GM18867 (cell line): ENCODE data around the gene DAG1.

Experiments used
- ATAC-seq: cut with Tn5 transposase; IDR thresholded peaks from one replicate; pipeline ENCODE4 v1.9.1; 2021; ENCODE audit warnings: mild to moderate bottlenecking, moderate library complexity; ENCODE audit not compliant: unreplicated experiment

Gene DAG1

DNA sequence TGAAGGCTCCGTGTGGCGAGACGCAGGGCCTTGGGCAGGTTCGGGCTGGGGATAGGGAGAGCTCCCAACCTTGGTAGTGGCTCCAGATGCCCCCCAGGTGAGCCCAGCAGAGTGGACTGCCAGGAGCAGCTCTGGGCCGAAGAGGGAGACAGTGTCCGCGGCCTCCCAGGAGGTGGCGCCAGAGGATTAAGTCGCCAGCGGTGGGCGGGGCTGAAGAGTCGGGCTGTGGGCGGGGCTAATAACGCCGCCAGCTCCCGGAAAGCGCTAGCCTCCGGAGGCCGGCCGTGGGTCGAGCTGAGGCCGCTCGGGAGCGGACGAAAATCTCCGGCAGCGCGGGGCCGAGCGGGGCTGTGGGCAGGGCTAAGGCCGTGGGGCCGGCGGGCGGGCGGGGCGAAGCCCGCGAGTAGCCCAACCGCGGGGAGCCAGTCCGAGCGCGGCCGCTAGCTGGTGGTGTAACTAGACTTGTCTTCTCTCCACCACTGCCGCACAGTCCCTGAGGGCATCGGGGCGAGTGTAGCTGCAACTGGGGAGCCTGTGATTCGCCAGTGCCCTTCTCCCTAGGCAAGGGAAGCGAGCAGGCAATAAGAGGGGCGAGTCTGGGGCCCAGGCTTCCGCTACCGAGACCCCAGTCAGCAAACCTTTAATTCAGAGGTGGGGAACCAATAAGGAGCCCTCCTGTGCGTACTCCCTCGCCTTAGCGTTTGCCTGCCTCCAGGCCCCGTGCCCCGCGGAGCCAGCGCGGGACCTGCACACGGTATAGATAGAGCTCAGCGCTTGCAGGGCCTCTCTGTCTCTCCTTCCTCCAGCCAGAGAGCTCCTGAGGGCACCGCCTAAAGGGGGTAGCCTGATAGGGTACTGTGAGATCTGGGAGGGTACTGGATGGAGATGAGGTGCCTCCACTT, 69.8 kb downstream of the DAG1 start:
- ATAC-seq, result peak; percentile 94

DNA sequence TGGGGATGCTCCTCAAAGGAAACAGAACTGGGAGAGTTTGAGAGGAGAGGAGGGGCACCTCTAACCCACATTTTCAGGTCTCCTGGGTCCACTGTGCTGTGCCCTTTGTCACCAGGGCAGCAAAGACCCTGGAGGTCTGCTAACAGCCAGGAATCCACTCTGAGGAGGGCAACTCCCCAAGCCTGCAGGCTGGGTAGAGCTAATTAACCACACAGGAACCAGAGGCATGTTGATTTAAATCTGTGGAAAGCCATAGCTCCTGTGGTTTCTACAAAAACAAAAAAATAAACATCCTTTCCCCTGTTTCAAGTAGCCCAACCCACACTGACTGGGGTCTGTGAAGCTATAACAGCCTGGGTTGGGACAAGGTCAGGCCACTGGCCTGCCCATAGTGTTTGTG, 82.0 kb downstream of the DAG1 start:
- no peak for ATAC-seq

DNA sequence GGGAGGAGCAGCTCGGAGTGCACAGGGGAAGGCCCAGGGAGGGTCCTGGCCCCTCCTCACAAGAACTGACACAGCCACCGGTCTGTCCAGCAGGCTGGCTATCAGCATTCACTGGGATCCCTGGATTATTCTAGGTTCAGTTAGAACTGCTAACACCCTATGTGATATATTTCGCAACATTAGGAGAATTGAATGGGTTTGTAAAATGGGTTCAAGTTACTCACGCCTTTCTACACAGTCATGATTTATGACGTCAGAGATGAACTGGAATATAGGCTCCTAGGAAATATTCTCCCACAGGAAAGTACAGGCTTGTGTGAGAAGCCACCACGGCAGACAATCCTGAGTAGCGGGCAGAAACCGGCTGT, 83.2 kb downstream of the DAG1 start:
- ATAC-seq, result no peak

DNA sequence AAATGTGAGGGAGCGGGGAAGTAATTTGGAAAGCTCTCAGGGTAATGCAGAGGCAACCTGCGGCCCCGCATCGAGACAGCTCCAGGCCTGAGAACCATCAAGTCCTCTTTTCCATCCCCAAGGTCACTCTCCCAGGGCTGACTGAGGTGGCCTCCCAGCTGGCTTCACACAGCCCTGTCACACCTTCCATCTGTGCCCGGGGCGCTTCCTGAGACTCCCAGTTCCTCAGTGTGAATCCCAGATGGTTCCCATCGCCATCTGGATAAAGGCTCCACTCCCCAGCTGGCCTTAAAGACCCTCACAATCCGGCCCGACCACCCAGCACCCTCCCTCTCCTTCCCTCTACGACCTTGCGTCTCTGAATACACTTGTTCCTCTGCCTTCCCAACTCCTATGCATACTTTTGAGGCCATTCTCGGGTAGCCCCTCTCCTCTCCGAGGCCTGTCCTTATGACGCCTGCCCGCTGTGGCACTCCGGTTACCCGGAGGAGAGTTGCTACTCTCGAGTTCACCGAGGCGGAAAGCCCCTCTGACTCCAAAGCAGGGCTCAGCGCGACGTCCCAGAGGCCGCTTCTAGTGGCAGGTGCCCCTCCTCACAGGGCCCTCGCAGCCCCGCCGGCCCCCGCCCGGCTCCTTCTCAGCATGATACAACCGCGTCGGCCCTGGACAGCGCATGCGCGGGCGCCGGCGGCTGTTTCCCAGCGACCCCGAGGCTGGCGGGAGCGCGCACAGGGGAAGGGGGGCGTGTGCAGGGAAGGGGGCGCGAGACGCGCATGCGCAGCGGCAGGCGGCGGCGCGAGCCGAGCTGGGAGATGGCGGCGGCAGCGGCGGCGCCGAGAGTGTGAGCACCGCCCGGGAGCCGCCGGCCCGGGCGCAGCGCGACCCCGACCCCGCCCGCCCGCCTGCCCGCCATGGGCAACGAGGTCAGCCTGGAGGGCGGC, 83.9 kb downstream of the DAG1 start, which contains the start of gene BSN:
TSS of gene BSN (plus strand) at position 786 of the 941 bp plus-strand sequence. CDS start at position 912, 126 bp downstream.
- ATAC-seq, result peak; percentile 70

DNA sequence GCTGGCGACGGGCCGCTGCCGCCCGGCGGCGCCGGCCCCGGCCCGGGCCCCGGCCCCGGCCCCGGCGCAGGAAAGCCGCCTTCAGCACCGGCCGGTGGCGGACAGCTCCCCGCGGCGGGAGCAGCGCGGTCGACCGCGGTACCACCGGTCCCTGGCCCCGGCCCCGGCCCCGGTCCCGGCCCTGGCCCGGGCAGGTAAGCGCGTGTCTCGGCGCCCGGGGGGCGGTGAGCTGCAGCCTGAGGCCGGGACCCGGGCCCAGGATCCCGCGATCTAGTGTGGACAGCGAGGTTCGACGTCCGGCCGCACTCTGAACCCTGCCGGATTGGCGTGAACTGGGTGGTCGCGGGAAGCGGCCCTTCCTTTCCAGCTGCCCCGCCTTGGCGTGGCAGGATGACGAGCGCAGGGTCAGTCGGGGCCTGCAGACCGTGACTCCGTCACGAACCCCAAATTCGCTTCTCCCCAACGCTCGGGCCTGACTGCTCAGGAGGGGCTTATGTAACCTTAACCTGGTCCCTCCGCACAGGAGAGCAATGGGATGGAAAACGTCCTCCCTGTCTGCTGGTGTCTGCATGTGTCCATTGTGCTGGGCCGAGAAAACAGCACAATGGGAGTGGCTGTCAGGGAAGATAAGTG, 84.7 kb downstream of the DAG1 start:
- ATAC-seq, result peak; percentile 66

DNA sequence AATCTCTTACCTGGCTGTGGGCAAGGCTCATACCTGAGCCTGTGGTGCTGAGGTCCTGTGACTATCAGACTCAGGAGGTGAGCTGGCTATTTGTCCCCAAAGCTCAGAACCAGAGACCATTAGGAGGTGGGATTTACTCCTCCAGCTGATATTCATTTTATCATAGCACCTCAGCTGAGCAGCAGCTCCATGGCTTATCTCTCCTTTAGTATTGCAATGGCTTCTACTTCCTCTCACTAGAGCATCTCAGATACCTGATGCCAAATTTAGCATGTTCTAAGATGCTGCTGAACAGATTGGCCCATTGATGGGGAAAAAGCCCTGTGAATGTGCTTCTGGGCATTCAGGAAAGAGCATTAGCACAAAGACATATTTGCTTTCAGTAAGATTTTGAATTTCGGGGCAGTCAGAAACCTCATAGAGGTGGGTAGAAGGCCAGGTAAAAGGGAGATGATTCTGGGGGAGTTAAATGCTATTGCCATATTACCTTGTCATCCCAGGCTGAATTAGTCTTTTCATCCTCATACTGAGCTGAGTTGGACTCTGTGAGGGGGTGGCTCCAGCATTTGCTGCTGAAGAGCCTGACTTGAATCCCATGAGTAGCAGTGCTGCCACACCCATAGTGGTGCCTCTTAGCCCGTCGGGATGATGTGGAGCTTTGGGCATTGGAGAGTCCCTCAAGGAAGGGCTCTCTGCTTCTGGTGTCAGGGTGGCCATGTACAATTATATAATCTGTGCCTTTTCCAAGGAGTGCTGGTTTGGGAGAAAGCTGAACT, 86.6 kb downstream of the DAG1 start:
- no peak for ATAC-seq

DNA sequence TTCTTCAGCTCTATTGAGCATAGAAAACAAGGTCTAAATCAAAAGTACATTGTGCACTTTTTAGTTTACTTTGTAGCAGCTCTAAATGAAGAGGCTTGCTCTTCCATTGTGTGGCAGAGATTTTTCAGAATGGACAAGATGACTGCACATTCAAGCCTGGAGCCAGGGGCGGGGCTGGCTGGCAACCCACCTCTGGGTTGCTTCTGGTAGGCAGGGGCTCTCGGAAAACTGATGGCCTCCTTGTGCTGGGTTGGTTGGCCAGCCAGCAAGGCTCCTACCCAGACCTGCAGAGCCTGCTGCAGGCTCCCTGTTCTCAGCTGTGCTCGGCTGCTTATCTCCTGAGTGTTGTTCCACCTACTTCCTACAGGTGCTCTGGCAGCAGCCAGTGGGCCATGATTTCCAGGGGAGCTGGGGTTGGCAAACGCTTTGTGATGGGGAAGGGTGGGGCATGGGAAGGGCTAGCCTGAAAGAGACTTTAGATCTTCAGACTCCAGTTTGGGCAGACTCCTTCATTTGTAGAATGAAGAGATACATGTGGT, 93.0 kb downstream of the DAG1 start:
- no peak for ATAC-seq

DNA sequence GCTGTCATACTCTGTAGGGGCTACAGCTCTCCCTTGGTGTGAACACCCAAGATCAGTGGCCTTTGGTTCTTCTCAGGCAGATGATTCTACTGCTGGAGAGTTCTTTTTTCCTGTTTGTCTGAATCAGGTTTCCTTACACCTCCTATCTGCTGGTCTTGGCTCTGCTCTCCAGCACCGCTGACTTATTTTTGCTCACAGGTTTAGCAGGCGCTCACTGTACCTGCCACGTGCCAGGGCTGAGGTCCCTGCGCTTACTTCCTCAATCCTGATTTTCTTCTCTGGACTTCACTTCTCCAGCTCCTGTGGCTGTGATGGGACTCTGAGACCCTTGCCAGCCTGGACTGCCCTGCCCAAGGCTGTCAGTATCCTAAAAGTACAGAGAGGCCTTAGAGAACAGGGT, 93.7 kb downstream of the DAG1 start:
- ATAC-seq, result no peak

DNA sequence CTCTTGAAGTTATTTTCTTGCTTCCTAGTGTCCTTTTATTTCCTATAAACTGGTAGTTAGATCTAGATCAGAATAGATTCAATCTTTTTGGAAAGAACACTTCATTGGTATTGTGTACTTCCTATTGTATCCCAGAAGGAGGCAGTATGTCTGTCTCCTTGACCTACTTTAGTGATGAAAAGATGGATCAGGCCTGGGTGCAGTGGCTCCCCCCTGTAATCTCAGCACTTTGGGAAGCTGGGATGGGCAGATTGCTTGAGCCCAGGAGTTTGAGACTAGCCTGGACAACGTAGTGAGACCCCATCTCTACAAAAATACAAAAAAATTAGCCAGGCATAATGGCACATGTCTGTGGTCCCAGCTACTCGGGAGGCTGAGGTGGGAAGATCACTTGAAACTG, 96.2 kb downstream of the DAG1 start:
- ATAC-seq, result no peak

DNA sequence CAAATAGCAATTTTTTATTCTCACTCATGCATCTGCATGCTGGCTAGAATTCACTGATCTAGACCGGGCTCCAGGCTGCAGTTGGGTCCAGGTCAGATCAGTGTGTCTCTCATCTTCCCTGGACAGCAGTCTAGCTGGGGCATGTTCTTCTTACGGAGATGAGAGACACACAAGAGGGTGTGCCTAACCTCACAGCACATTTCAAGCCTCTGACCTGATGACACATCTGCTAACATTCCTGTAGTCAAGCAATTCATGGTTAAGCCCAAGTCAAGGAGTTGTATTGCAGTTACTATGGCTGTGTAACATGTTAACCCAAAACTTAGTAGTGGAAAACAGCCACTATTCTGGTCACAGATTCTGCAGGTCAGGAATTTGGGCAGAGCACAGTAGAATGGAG, 97.3 kb downstream of the DAG1 start:
- no peak for ATAC-seq

DNA sequence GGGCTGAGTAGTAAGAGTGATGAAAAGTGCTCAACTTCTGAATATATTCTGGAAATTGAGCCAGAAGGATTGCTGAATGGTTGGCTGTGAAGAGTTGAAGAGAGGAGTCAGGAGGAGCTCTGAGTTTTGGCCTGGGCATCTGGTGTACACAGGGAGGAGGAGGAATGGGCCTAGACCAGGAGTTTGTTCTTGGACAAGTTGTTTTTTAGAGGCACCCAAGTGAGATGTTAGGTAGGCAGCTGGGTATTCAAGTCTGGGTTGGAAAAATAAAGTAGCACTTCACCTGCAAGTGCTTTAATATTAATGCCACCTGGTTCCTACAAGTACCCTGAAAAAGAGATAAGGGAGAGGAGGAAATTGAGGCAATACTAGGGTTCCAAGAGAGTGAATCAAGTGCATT, 98.9 kb downstream of the DAG1 start:
- ATAC-seq, result no peak

DNA sequence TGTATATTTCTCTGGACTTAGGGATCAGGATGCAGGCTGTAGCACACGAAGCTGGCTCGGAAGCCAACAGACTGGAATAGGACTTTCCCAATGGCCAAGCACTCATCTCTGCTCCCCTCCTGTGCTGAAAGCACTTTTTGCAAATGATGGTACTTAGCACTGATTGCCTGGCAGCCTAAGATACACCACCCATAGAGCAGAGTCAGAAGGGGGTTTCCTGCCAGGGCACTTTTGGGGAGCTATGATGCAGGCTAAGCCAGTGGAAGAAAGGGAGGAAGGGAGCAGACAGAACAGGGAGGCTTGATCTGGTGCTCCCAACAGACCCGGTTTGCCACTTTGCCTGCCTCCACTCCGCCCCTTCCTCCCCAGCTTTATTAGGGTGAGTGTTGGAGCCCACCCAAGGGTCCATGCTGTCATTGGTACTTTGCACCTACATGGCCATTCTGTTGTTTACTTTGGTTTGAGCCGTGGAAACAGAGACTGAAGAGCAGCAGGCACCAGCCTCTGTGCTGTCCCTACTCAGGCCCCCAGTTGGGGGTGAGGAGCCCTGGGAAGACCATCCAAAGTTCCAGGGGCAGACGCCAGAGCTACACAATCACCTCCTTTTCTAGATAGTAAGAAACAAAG, 100.1 kb downstream of the DAG1 start:
- no peak for ATAC-seq

DNA sequence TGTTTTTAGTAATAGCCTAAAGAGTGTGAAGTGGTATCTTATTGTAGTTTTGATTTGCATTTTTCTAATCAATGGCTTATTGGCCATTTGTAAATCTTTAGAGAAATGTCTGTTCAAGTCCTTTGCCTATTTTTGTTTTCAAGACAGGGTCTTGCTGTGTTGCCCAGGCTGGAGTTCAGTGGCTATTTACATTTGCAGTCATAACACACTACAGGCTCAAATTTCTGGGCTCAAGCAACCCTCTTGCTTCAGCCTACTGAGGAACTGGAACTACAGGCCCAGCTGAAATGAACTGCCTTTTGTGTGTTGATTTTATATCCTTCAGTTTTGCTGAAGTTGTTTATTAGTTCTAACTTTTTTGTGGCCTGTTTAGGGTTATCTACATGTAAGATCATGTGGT, 112.1 kb downstream of the DAG1 start:
- no peak for ATAC-seq
